OCI-LY7 (cell line): ENCODE measurements around the gene SECISBP2. TPM values are rescaled to one million over a fixed set of nuclear protein-coding genes. Genes with fewer than 3 reads are reported as not detected.

Experiments
- BruUV-seq: library from RNA; stranded (reverse); fragments of 400-500 nt; replicated peaks from 2 replicates; lab custom pipeline; 2021; lab: Mats Ljungman, UMichigan
- CTCF ChIA-PET: fragments of 300-600 bp; sonication (Branson Sonifier 250); formaldehyde crosslinking; loops from one replicate; lab custom pipeline; 2022; ENCODE audit warnings: antibody characterized with exemption; ENCODE audit not compliant: unreplicated experiment; lab: Charles Lee
- POLR2A ChIA-PET: fragments of 300-600 bp; sonication (Branson Sonifier 250); formaldehyde crosslinking; loops from one replicate; lab custom pipeline; 2022; ENCODE audit warnings: antibody characterized with exemption; lab: Charles Lee
- DNase-seq: peaks from one replicate; pipeline ENCODE4 v3.0.0-alpha.2; 2015; ENCODE audit warnings: low spot score
- H2AFZ ChIP-seq: fragments of 200-600 bp; sonication (generic), shearing (Covaris generic); 2 replicates; pipeline ENCODE4 v1.6.1; 2014; ENCODE audit warnings: mild to moderate bottlenecking, antibody characterized with exemption, low read length, moderate library complexity
- H3K27ac ChIP-seq: fragments of 200-600 bp; sonication (generic); 2 replicates; pipeline ENCODE4 v1.5.1; 2014; ENCODE audit warnings: mixed run types, low read depth, mild to moderate bottlenecking, moderate library complexity, low read length, inconsistent platforms; ENCODE audit not compliant: poor library complexity, severe bottlenecking
- H3K36me3 ChIP-seq: fragments of 200-600 bp; sonication (generic); 2 replicates; pipeline ENCODE4 v1.6.1; 2014; ENCODE audit warnings: mild to moderate bottlenecking, antibody characterized with exemption, low read length, moderate library complexity, mixed read lengths; ENCODE audit not compliant: insufficient read depth
- H3K4me1 ChIP-seq: fragments of 200-600 bp; sonication (generic); 2 replicates; pipeline ENCODE4 v1.5.1; 2014; ENCODE audit warnings: mild to moderate bottlenecking, low read length; ENCODE audit not compliant: insufficient read depth, poor library complexity, severe bottlenecking
- H3K4me2 ChIP-seq: fragments of 200-600 bp; sonication (generic); 2 replicates; pipeline ENCODE4 v1.6.1; 2014; ENCODE audit warnings: mild to moderate bottlenecking, low read length
- H3K4me3 ChIP-seq: fragments of 200-600 bp; sonication (generic); 2 replicates; pipeline ENCODE4 v1.5.1; 2014; ENCODE audit warnings: mild to moderate bottlenecking, low read depth, low read length; ENCODE audit not compliant: poor library complexity, severe bottlenecking
- H3K79me2 ChIP-seq: fragments of 200-600 bp; sonication (generic); 2 replicates; pipeline ENCODE4 v1.6.1; 2016; ENCODE audit warnings: low read depth, mild to moderate bottlenecking, low read length, moderate library complexity, mixed read lengths; ENCODE audit not compliant: insufficient read depth
- H3K9me2 ChIP-seq: fragments of 200-600 bp; sonication (generic); 2 replicates; pipeline ENCODE4 v1.6.1; 2016; ENCODE audit warnings: mild to moderate bottlenecking, low read length, mixed read lengths; ENCODE audit not compliant: insufficient read depth
- H3K9me3 ChIP-seq: fragments of 200-600 bp; sonication (generic); 2 replicates; pipeline ENCODE4 v1.6.1; 2014; ENCODE audit warnings: mild to moderate bottlenecking, mixed run types, low read length, mixed read lengths
- H4K20me1 ChIP-seq: fragments of 200-600 bp; sonication (generic); 2 replicates; pipeline ENCODE4 v1.6.1; 2014; ENCODE audit warnings: mild to moderate bottlenecking, antibody characterized with exemption, low read length, moderate library complexity, mixed read lengths; ENCODE audit not compliant: insufficient read depth
- EZH2phosphoT487 ChIP-seq: fragments of 200-600 bp; sonication (generic); IDR thresholded peaks from 2 replicates; pipeline ENCODE4 v1.6.1; 2018; ENCODE audit warnings: low read depth, borderline replicate concordance, mild to moderate bottlenecking, mixed run types, antibody characterized with exemption, low read length, moderate library complexity, mixed read lengths
- intact Hi-C: fragments of 100-400 bp; cut with micrococcal nuclease; formaldehyde crosslinking; loops from one replicate; pipeline ENCODE4 v1.10.0; 2022; ENCODE audit not compliant: unreplicated experiment
- total RNA-seq, 2 experiments: library from RNA; depleted of rRNA in 1 of 2; stranded (reverse); fragments of >200 nt in 1 of 2; shearing (Covaris generic) in 1 of 2; gene quantifications; 2 replicates each; pipeline ENCODE4 v1.2.3, GENCODE V29; 2014 to 2022
- TF ChIP-seq, protein P1 (sequence below): fragments of 200-600 bp; sonication (generic); conservative IDR thresholded peaks from 2 replicates; pipeline ENCODE4 v1.5.1; 2014; ENCODE audit warnings: mild to moderate bottlenecking, antibody characterized with exemption, low read length, moderate library complexity, mixed read lengths

Gene SECISBP2
- total RNA-seq, 2 experiments from 2014 or later = 77.6 to 85.5 TPM

DNA sequence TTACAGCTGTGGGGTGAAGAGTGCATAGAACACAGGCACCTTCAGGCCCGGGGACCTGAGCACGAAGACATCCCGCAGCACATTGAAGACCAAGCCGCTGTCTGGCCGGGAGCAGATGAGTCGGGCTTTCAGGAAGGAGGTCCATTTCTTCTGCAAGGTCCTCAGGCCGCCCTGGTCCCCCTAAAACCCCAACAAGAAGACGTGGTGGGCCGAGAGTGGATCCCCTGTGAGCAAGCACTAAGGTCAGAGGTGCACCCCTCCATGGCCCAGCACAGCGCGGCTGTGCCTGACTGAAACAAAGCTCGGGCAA lies 70.5 kb downstream of the SECISBP2 start:
- Histone ChIP-seq H3K9me2 (no peaks in the 10 kb centered on the region), H4K20me1 (no peaks in the 10 kb centered on the region), H3K9me3 (no peaks in the 10 kb centered on the region), H3K36me3 (peaks cover 56% of the 10 kb centered on the region), H3K4me2 (no peak overlapping the region), H3K27ac (no peak overlapping the region), H3K79me2 (no peaks in the 10 kb centered on the region), H3K4me1 (no peaks in the 10 kb centered on the region), H2AFZ (no peak overlapping the region), H3K4me3 (no peak overlapping the region)
- TF ChIP-seq, protein P1, sequence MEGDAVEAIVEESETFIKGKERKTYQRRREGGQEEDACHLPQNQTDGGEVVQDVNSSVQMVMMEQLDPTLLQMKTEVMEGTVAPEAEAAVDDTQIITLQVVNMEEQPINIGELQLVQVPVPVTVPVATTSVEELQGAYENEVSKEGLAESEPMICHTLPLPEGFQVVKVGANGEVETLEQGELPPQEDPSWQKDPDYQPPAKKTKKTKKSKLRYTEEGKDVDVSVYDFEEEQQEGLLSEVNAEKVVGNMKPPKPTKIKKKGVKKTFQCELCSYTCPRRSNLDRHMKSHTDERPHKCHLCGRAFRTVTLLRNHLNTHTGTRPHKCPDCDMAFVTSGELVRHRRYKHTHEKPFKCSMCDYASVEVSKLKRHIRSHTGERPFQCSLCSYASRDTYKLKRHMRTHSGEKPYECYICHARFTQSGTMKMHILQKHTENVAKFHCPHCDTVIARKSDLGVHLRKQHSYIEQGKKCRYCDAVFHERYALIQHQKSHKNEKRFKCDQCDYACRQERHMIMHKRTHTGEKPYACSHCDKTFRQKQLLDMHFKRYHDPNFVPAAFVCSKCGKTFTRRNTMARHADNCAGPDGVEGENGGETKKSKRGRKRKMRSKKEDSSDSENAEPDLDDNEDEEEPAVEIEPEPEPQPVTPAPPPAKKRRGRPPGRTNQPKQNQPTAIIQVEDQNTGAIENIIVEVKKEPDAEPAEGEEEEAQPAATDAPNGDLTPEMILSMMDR = no peak
- TF ChIP-seq EZH2phosphoT487 = no peak
- CTCF ChIA-PET = no interaction called here
- POLR2A ChIA-PET = no interaction called here
- BruUV-seq = no TSS peak
- no peak for DNase-seq
- intact Hi-C loops = no loop called here

DNA sequence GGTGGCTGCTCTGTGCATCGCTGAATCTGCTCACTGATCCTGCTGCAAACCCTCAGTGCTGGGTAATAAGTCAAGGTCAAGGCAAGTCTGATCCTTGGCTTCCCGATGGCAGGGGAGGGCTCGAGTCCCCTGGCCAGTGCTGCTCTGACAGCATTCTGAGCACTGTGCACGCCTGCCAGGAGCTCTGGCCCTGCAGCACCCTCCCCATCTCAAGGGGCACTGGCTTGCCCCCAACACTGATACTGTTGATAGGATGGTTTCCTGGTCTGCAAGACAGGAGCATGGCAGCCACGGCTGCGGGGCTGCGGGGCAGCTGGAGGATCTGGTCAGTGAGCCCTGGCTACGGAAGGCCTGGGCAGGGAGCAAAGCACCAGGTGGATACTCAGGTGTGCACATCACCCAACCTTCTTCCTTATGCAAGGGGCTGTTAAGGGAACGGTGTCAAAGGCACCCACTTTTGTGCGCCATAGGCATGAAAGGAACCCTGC lies 71.8 kb downstream of the SECISBP2 start:
- no peak overlapping the region for H3K4me2 ChIP-seq
- POLR2A ChIA-PET = no interaction called here
- no peak overlapping the region for H3K27ac ChIP-seq
- H3K4me1 ChIP-seq = no peaks in the 10 kb centered on the region
- no peaks in the 10 kb centered on the region for H3K9me2 ChIP-seq
- no peak overlapping the region for H3K4me3 ChIP-seq
- no peaks in the 10 kb centered on the region for H4K20me1 ChIP-seq
- no TSS peak for BruUV-seq
- CTCF ChIA-PET = no interaction called here
- TF ChIP-seq, protein P1 = no peak
- no peak for TF ChIP-seq EZH2phosphoT487
- intact Hi-C loops = no loop called here
- no peaks in the 10 kb centered on the region for H3K79me2 ChIP-seq
- DNase-seq = no peak
- H2AFZ ChIP-seq = no peak overlapping the region
- H3K9me3 ChIP-seq = no peaks in the 10 kb centered on the region
- peaks cover 56% of the 10 kb centered on the region for H3K36me3 ChIP-seq

DNA sequence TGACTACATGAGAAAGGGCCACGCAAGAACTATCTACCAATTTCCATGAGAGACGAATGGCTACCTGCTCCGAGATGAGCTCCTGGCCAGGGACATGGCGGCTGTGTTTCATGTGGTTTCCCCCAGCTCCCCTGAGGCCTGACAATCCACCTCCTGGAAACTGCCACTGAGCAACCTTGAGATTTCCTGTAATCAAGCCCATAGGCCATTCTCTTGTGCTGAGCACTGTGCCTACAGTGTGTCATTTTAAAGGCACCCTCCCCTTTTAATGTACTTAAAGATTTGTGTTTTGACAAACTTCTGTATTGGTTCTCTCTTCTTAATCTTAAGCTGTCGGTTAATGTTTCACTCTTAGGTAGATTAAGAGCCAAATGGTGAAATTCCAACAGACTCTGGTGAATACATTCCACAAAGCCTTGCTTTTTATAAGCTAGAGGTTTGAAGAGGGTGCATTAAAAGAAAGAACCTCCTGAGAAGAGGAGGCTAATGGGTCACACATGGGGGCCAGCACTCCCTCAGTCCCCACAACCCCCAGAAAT lies 72.3 kb downstream of the SECISBP2 start:
- H4K20me1 ChIP-seq = no peaks in the 10 kb centered on the region
- H3K79me2 ChIP-seq = no peaks in the 10 kb centered on the region
- H3K27ac ChIP-seq = no peak overlapping the region
- H3K36me3 ChIP-seq = peaks cover 56% of the 10 kb centered on the region
- H3K4me2 ChIP-seq = no peak overlapping the region
- H3K9me2 ChIP-seq = no peaks in the 10 kb centered on the region
- intact Hi-C loops = no loop called here
- no peak for DNase-seq
- TF ChIP-seq, protein P1 = no peak
- TF ChIP-seq EZH2phosphoT487 = no peak
- H3K4me1 ChIP-seq = no peaks in the 10 kb centered on the region
- ChIA-PET CTCF (no interaction called here), POLR2A (no interaction called here)
- H2AFZ ChIP-seq = no peak overlapping the region
- H3K4me3 ChIP-seq = no peak overlapping the region
- H3K9me3 ChIP-seq = no peaks in the 10 kb centered on the region
- BruUV-seq = no TSS peak
